Chondrocyte (in vitro differentiated cells): ENCODE data around the gene NPC2. TPM values are rescaled to one million over a fixed set of nuclear protein-coding genes. Genes with fewer than 3 reads are reported as not detected.

Source experiments
- DNase-seq: peaks from one replicate; pipeline ENCODE4 v3.0.0; 2021; ENCODE audit warnings: mixed read lengths, low spot score
- H3K27ac Mint-ChIP-seq: one replicate; pipeline ENCODE4 v1.8.0; 2021; ENCODE audit warnings: mild to moderate bottlenecking, moderate library complexity, mixed read lengths; ENCODE audit not compliant: unreplicated experiment
- H3K27me3 Mint-ChIP-seq: 2 replicates; pipeline ENCODE4 v1.8.0; 2021; ENCODE audit warnings: low read depth, mixed read lengths
- H3K36me3 Mint-ChIP-seq: 2 replicates; pipeline ENCODE4 v1.8.0; 2021; ENCODE audit warnings: low read depth, mixed read lengths
- H3K4me1 Mint-ChIP-seq: 2 replicates; pipeline ENCODE4 v1.8.0; 2021; ENCODE audit warnings: low read depth, mild to moderate bottlenecking, mixed read lengths
- H3K4me3 Mint-ChIP-seq: one replicate; pipeline ENCODE4 v1.8.0; 2021; ENCODE audit warnings: mild to moderate bottlenecking, moderate library complexity, mixed read lengths; ENCODE audit not compliant: unreplicated experiment
- H3K9me3 Mint-ChIP-seq: 2 replicates; pipeline ENCODE4 v1.8.0; 2021; ENCODE audit warnings: low read depth, mixed read lengths
- CTCF ChIP-seq: fragments of 200-600 bp; sonication (generic); IDR thresholded peaks from 2 replicates; pipeline ENCODE4 v1.5.0; 2021; ENCODE audit warnings: antibody characterized with exemption, mild to moderate bottlenecking, moderate library complexity
- total RNA-seq: library from RNA; stranded (reverse); gene quantifications from 3 replicates; pipeline ENCODE4 v1.2.1, GENCODE V29; 2021

Gene NPC2
- total RNA-seq, 1 donor from 2014 or later: 209 TPM

- Mint-ChIP-seq H3K4me1 (peaks cover 67% of the 10 kb centered on the region), H3K27me3 (no peaks in the 10 kb centered on the region), H3K27ac (peak overlapping the region; percentile 87), H3K9me3 (no peaks in the 10 kb centered on the region), H3K36me3 (peaks cover 30% of the 10 kb centered on the region), H3K4me3 (no peak overlapping the region)
- no peak for DNase-seq
- no peak for TF ChIP-seq CTCF
These were observed 19.1 kb upstream of the NPC2 start for GRCh38 chr14:74511966-74512830.

- no peak for TF ChIP-seq CTCF
- no peak for DNase-seq
- Mint-ChIP-seq H3K27me3 (no peaks in the 10 kb centered on the region), H3K36me3 (peaks cover 28% of the 10 kb centered on the region), H3K9me3 (no peaks in the 10 kb centered on the region), H3K4me3 (no peak overlapping the region), H3K27ac (peak overlapping the region; percentile 87), H3K4me1 (peaks cover 57% of the 10 kb centered on the region)
These were observed 17.9 kb upstream of the NPC2 start for GRCh38 chr14:74510959-74511409.

- Mint-ChIP-seq H3K4me1 (peaks cover 51% of the 10 kb centered on the region), H3K27ac (peak overlapping the region; percentile 87), H3K4me3 (no peak overlapping the region), H3K36me3 (peaks cover 27% of the 10 kb centered on the region), H3K9me3 (no peaks in the 10 kb centered on the region), H3K27me3 (no peaks in the 10 kb centered on the region)
- no peak for TF ChIP-seq CTCF
- DNase-seq: no peak
These were observed 17.3 kb upstream of the NPC2 start for GRCh38 chr14:74510223-74510931.

GRCh38 chr14:74509587-74510222 lies 16.6 kb upstream of the NPC2 start:
- H3K27me3 Mint-ChIP-seq: no peaks in the 10 kb centered on the region
- no peak overlapping the region for H3K4me3 Mint-ChIP-seq
- DNase-seq: no peak
- H3K36me3 Mint-ChIP-seq: peaks cover 27% of the 10 kb centered on the region
- no peaks in the 10 kb centered on the region for H3K9me3 Mint-ChIP-seq
- peaks cover 45% of the 10 kb centered on the region for H3K4me1 Mint-ChIP-seq
- TF ChIP-seq CTCF: no peak
- H3K27ac Mint-ChIP-seq: peak overlapping the region; percentile 51

- DNase-seq: peak; percentile 82
- no peaks in the 10 kb centered on the region for H3K9me3 Mint-ChIP-seq
- peaks cover 37% of the 10 kb centered on the region for H3K4me1 Mint-ChIP-seq
- H3K36me3 Mint-ChIP-seq: peaks cover 30% of the 10 kb centered on the region
- H3K27me3 Mint-ChIP-seq: no peaks in the 10 kb centered on the region
- TF ChIP-seq CTCF: no peak
- no peak overlapping the region for H3K4me3 Mint-ChIP-seq
- H3K27ac Mint-ChIP-seq: no peak overlapping the region
These were observed 15.8 kb upstream of the NPC2 start for GRCh38 chr14:74508844-74509428.
